Dendritic cell treated with granulocyte-macrophage colony-stimulating factor and Interleukin-4, amounts not matched to agents 40 ng/mL and 50 ng/mL, for 4 days (primary cell): ENCODE data around the gene ITGA7.

Source experiments
- H3K27ac Mint-ChIP-seq: one replicate; pipeline ENCODE4 v1.8.0; 2022; ENCODE audit warnings: mild to moderate bottlenecking, mixed read lengths
- H3K27me3 Mint-ChIP-seq: one replicate; pipeline ENCODE4 v1.8.0; 2022; ENCODE audit warnings: mild to moderate bottlenecking, mixed read lengths
- H3K36me3 Mint-ChIP-seq: one replicate; pipeline ENCODE4 v1.8.0; 2022; ENCODE audit warnings: low read depth, mixed read lengths
- H3K4me1 Mint-ChIP-seq: one replicate; pipeline ENCODE4 v1.8.0; 2022; ENCODE audit warnings: low read depth, mixed read lengths
- H3K4me3 Mint-ChIP-seq: one replicate; pipeline ENCODE4 v1.8.0; 2022; ENCODE audit warnings: mild to moderate bottlenecking, moderate library complexity, mixed read lengths
- H3K9me3 Mint-ChIP-seq: one replicate; pipeline ENCODE4 v1.8.0; 2022; ENCODE audit warnings: mixed read lengths
- intact Hi-C: fragments of 100-400 bp; cut with micrococcal nuclease; formaldehyde crosslinking; loops from one replicate; pipeline ENCODE4 v1.15.0; 2022

Gene ITGA7

GRCh38 chr12:55707841-55708694 is at the start of gene ITGA7:
ITGA7 (minus strand) TSS chr12:55707904; CDS start chr12:55707682, 222 bp downstream.
- Mint-ChIP-seq H3K4me3 (peak within 1 kb of the TSS; percentile 48), H3K27me3 (peaks cover 78% of the 10 kb centered on the region), H3K4me1 (peaks cover 41% of the 10 kb centered on the region), H3K27ac (no peak within 1 kb of the TSS), H3K36me3 (no peaks in the 10 kb centered on the region), H3K9me3 (no peaks in the 10 kb centered on the region)
- intact Hi-C loops, result no loop called here

GRCh38 chr12:55755246-55755645 is 47.5 kb upstream of the ITGA7 start:
- intact Hi-C loops, result no loop called here
- H3K4me3 Mint-ChIP-seq, result no peak overlapping the region
- H3K4me1 Mint-ChIP-seq, result no peaks in the 10 kb centered on the region
- H3K27ac Mint-ChIP-seq, result no peak overlapping the region
- H3K9me3 Mint-ChIP-seq, result no peaks in the 10 kb centered on the region
- H3K27me3 Mint-ChIP-seq, result no peaks in the 10 kb centered on the region
- H3K36me3 Mint-ChIP-seq, result peaks cover 97% of the 10 kb centered on the region

- no peak overlapping the region for H3K27ac Mint-ChIP-seq
- no peaks in the 10 kb centered on the region for H3K9me3 Mint-ChIP-seq
- no peak overlapping the region for H3K4me3 Mint-ChIP-seq
- intact Hi-C loops, result loop anchor here (10.0 kb wide), 1 partner anchor 46 kb away; no protein-coding TSS in a partner anchor
- H3K4me1 Mint-ChIP-seq, result peaks cover 21% of the 10 kb centered on the region
- H3K27me3 Mint-ChIP-seq, result peaks cover 26% of the 10 kb centered on the region
- H3K36me3 Mint-ChIP-seq, result peaks cover 37% of the 10 kb centered on the region
Measured at GRCh38 chr12:55748230-55748993, 40.7 kb upstream of the ITGA7 start.

- H3K27ac Mint-ChIP-seq, result no peak overlapping the region
- H3K4me1 Mint-ChIP-seq, result peaks cover 32% of the 10 kb centered on the region
- H3K9me3 Mint-ChIP-seq, result no peaks in the 10 kb centered on the region
- no peak overlapping the region for H3K4me3 Mint-ChIP-seq
- H3K27me3 Mint-ChIP-seq, result peaks cover 37% of the 10 kb centered on the region
- intact Hi-C loops, result loop anchor here (10.0 kb wide), 1 partner anchor 48 kb away; no protein-coding TSS in a partner anchor
- peaks cover 22% of the 10 kb centered on the region for H3K36me3 Mint-ChIP-seq
Measured at GRCh38 chr12:55746913-55747231, 39.2 kb upstream of the ITGA7 start.

GRCh38 chr12:55746174-55746912 is 38.6 kb upstream of the ITGA7 start:
- Mint-ChIP-seq H3K27ac (no peak overlapping the region), H3K9me3 (no peaks in the 10 kb centered on the region), H3K4me1 (peaks cover 33% of the 10 kb centered on the region), H3K36me3 (peaks cover 17% of the 10 kb centered on the region), H3K4me3 (no peak overlapping the region), H3K27me3 (peaks cover 43% of the 10 kb centered on the region)
- intact Hi-C loops, result loop anchor here (10.0 kb wide), 1 partner anchor 48 kb away; no protein-coding TSS in a partner anchor

GRCh38 chr12:55745361-55746173 is 37.9 kb upstream of the ITGA7 start:
- peaks cover 33% of the 10 kb centered on the region for H3K4me1 Mint-ChIP-seq
- intact Hi-C loops, result loop anchor here (10.0 kb wide), 1 partner anchor 49 kb away; no protein-coding TSS in a partner anchor
- no peaks in the 10 kb centered on the region for H3K9me3 Mint-ChIP-seq
- no peak overlapping the region for H3K4me3 Mint-ChIP-seq
- peaks cover 9% of the 10 kb centered on the region for H3K36me3 Mint-ChIP-seq
- peaks cover 45% of the 10 kb centered on the region for H3K27me3 Mint-ChIP-seq
- H3K27ac Mint-ChIP-seq, result no peak overlapping the region

- intact Hi-C loops, result loop anchor here (10.0 kb wide), 1 partner anchor 50 kb away; no protein-coding TSS in a partner anchor
- peaks cover 33% of the 10 kb centered on the region for H3K4me1 Mint-ChIP-seq
- no peak overlapping the region for H3K27ac Mint-ChIP-seq
- H3K9me3 Mint-ChIP-seq, result no peaks in the 10 kb centered on the region
- H3K27me3 Mint-ChIP-seq, result peaks cover 47% of the 10 kb centered on the region
- peaks cover 9% of the 10 kb centered on the region for H3K36me3 Mint-ChIP-seq
- peak overlapping the region; percentile 77 for H3K4me3 Mint-ChIP-seq
Measured at GRCh38 chr12:55744340-55745030, 36.8 kb upstream of the ITGA7 start.

- H3K9me3 Mint-ChIP-seq, result no peaks in the 10 kb centered on the region
- intact Hi-C loops, result loop anchor here (10.0 kb wide), 1 partner anchor 51 kb away; no protein-coding TSS in a partner anchor
- peak overlapping the region; percentile 33 for H3K27ac Mint-ChIP-seq
- peaks cover 39% of the 10 kb centered on the region for H3K4me1 Mint-ChIP-seq
- peaks cover 47% of the 10 kb centered on the region for H3K27me3 Mint-ChIP-seq
- peaks cover 2% of the 10 kb centered on the region for H3K36me3 Mint-ChIP-seq
- peak overlapping the region; percentile 77 for H3K4me3 Mint-ChIP-seq
Measured at GRCh38 chr12:55743406-55744339, 36.0 kb upstream of the ITGA7 start.

GRCh38 chr12:55742719-55743405 is 35.2 kb upstream of the ITGA7 start, which contains the start of gene GDF11:
GDF11 (plus strand) TSS chr12:55743122; CDS start chr12:55743317, 195 bp downstream.
- no peaks in the 10 kb centered on the region for H3K36me3 Mint-ChIP-seq
- H3K4me3 Mint-ChIP-seq, result peak within 1 kb of the TSS; percentile 77
- peaks cover 47% of the 10 kb centered on the region for H3K27me3 Mint-ChIP-seq
- peaks cover 42% of the 10 kb centered on the region for H3K4me1 Mint-ChIP-seq
- peak within 1 kb of the TSS; percentile 48 for H3K27ac Mint-ChIP-seq
- intact Hi-C loops, result loop anchor here (10.0 kb wide), 1 partner anchor 52 kb away; no protein-coding TSS in a partner anchor
- no peaks in the 10 kb centered on the region for H3K9me3 Mint-ChIP-seq

GRCh38 chr12:55741931-55742680 is 34.4 kb upstream of the ITGA7 start:
- peaks cover 47% of the 10 kb centered on the region for H3K27me3 Mint-ChIP-seq
- H3K4me3 Mint-ChIP-seq, result peak overlapping the region; percentile 62
- H3K9me3 Mint-ChIP-seq, result no peaks in the 10 kb centered on the region
- intact Hi-C loops, result loop anchor here (10.0 kb wide), 1 partner anchor 53 kb away; no protein-coding TSS in a partner anchor
- no peaks in the 10 kb centered on the region for H3K36me3 Mint-ChIP-seq
- peaks cover 43% of the 10 kb centered on the region for H3K4me1 Mint-ChIP-seq
- peak overlapping the region; percentile 48 for H3K27ac Mint-ChIP-seq

- Mint-ChIP-seq H3K27ac (peak overlapping the region; percentile 90), H3K4me3 (no peak overlapping the region), H3K27me3 (peaks cover 26% of the 10 kb centered on the region), H3K4me1 (peaks cover 41% of the 10 kb centered on the region), H3K9me3 (no peaks in the 10 kb centered on the region), H3K36me3 (no peaks in the 10 kb centered on the region)
- intact Hi-C loops, result loop anchor here (2.0 to 5.0 kb wide), 4 partner anchors 200 to 378 kb away; partner anchors contain the start of genes RPL41, RPS26 and ZC3H10
Measured at GRCh38 chr12:55739025-55739378, 31.3 kb upstream of the ITGA7 start.
